Upper lobe of left lung (tissue), 4 donors: ENCODE measurements around the gene ARHGAP15.

ENCODE experiments used
- CTCF ChIP-seq, 6 experiments: fragments of 450-650 bp in 4 of 6; fragments of 200-600 bp in 2 of 6; sonication (generic) in 2 of 6; IDR thresholded peaks; one replicate each; pipeline ENCODE4 v1.5.1; 2016 to 2019; ENCODE audit warnings: antibody characterized with exemption in 6 of 6
- POLR2A ChIP-seq, 4 donors: fragments of 450-650 bp; IDR thresholded peaks; one replicate each; pipeline ENCODE4 v1.5.1; 2016 to 2017; ENCODE audit warnings: antibody characterized with exemption in 4 of 4, mild to moderate bottlenecking in 2 of 4

DNA sequence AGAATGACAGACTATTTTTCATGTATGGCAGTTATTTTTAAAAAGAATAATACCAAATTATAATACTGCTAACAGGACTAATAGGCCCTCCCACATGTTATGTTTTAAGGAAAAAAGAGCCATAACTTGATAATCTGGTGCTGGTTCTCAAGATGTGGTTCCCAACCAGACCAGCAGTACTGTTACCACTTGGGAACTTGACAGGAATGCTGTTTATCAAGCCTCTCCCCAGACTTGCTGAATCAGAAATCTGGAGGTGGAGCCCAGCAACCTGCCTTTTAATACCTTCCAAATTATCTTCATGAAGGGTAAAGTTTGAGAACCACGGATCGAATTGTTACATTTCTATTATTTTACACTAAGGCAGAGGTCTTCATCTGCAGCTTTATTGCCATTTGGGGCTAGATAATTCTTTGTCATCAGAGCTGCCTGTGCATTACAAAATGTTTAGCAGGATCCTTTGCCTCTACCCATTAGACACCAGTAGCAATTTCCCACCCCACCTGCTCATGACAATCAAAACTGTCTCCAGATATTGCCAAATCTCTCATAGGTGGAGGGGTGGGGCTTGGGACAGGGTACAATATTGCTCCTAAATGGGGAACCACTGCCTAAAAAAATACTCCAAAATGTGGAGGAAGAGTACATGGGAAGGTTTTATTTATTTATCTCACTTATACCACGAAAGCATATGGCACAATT is 629.6 kb downstream of the ARHGAP15 start:
- TF ChIP-seq CTCF (IDR thresholded peaks at IDR 0.05) (no peak), POLR2A (IDR thresholded peaks at IDR 0.05) (no peak)
